ENCODE results near the gene QPCT. TPM values are rescaled to one million over a fixed set of nuclear protein-coding genes. Genes with fewer than 3 reads are reported as not detected.

Gene QPCT
- polyA plus RNA-seq, 1 of the 3 experiments (the other 2 are of a cell fraction) = 0.12 TPM

DNA sequence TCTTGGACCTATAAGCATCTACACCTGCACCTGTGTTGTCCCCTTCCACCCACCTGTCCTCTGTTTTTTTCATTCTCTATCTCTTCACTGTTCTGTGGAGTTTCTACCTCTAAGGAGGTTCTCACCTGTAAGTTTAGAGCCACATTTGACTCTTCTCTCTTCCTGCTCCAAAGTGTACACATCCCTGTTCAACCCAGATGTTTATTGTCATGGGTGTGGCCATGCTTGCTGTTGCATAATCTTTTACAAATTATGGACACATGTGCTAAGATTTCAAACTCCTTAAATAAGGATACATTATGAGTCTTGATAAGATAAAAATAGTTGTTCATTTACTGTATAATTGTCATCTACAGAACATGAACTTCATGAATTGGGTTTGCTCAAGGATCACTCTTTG is 27.6 kb downstream of the QPCT start:
- DNase-seq = no peak
- Histone ChIP-seq H3K79me2 (ENCODE audit: insufficient read depth) (no peaks in the 10 kb centered on the region), H3K4me1 (ENCODE audit: control insufficient read depth in 1 of 2, insufficient read depth in 2 of 2, low read depth in 1 of 2, low read length in 1 of 2) (no peaks in the 10 kb centered on the region), H3K4me3 (ENCODE audit: low read depth in 2 of 2, low read length in 1 of 2) (no peak overlapping the region), H3F3A (replicated peaks; ENCODE audit: insufficient read depth) (no peaks in the 10 kb centered on the region), H2AFZ (ENCODE audit: low read depth) (no peak overlapping the region), H3K4me2 (no peak overlapping the region), H3K36me3 (replicated peaks in 1 of 2; ENCODE audit: control insufficient read depth in 1 of 2, insufficient read depth in 2 of 2, low read length in 1 of 2) (no peaks in the 10 kb centered on the region), H4K20me1 (ENCODE audit: insufficient read depth) (no peaks in the 10 kb centered on the region), H3K9ac (no peak overlapping the region), H3K9me3 (no peaks in the 10 kb centered on the region), H3K9me2 (no peaks in the 10 kb centered on the region), H3K27ac (ENCODE audit: low read depth in 2 of 2, low read length in 1 of 2) (no peak overlapping the region), H3K27me3 (ENCODE audit: insufficient read depth) (no peaks in the 10 kb centered on the region)
- no peak for TF ChIP-seq RAD21 (IDR thresholded peaks at IDR 0.05; ENCODE audit: low read length)
- TF ChIP-seq POLR2AphosphoS5 (IDR thresholded peaks at IDR 0.05; ENCODE audit: low read depth, low read length) = no peak
- no peak for TF ChIP-seq TAF1 (IDR thresholded peaks at IDR 0.05; ENCODE audit: borderline replicate concordance, low read depth, low read length)
- no peak for TF ChIP-seq NFIC (IDR thresholded peaks at IDR 0.05; ENCODE audit: borderline replicate concordance)
- TF ChIP-seq PBX3 (IDR thresholded peaks at IDR 0.05) = no peak
- TF ChIP-seq USF2 (IDR thresholded peaks at IDR 0.05; ENCODE audit: borderline replicate concordance, low read depth, low read length) = no peak
- TF ChIP-seq TEAD4 (IDR thresholded peaks at IDR 0.05; ENCODE audit: borderline replicate concordance, insufficient read depth) = no peak
- no peak for TF ChIP-seq NRF1 (IDR thresholded peaks at IDR 0.05; ENCODE audit: low read depth, low read length)
- POLR2A ChIA-PET = no interaction called here
- CTCF ChIA-PET = no interaction called here

DNA sequence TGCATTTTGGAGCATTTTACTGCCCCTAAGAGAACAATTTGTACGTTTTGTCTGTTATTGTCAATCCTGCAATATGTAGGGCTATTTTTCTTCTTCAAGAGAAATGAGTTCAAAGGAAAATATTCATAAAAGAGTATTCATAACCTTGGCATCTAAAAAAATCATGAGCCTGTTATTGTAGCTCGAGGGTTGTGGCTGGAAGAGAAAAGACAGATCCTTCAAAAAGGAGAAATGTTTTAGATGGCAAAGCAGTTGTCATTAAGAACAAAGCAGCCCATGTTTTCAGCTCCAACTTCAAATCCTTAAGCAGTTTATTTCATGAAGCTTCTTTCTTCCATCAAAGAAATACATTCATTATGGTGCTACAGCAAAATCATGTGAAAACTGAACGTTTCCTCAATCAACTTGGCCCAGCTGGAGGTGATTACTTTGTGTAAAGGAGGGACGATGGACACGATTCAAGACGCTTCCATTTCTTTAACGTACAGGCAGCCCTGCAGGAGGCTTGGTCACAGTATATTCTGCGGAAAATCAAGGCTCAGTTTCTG is 31.4 kb downstream of the QPCT start:
- no peaks in the 10 kb centered on the region for H3K79me2 ChIP-seq (ENCODE audit: insufficient read depth)
- no peak for DNase-seq
- no peaks in the 10 kb centered on the region for H3F3A ChIP-seq (replicated peaks; ENCODE audit: insufficient read depth)
- no peaks in the 10 kb centered on the region for H3K9me3 ChIP-seq
- no peaks in the 10 kb centered on the region for H3K36me3 ChIP-seq (replicated peaks in 1 of 2; ENCODE audit: control insufficient read depth in 1 of 2, insufficient read depth in 2 of 2, low read length in 1 of 2)
- H3K9ac ChIP-seq = no peak overlapping the region
- ChIA-PET CTCF (interaction anchor here (0.6 to 5.9 kb wide), 5 partner anchors 9 to 502 kb away, joined by 3 to 43 read pairs (median 3); no protein-coding TSS in a partner anchor), POLR2A (no interaction called here)
- H3K4me2 ChIP-seq = no peak overlapping the region
- no peaks in the 10 kb centered on the region for H3K4me1 ChIP-seq (ENCODE audit: control insufficient read depth in 1 of 2, insufficient read depth in 2 of 2, low read depth in 1 of 2, low read length in 1 of 2)
- no peak overlapping the region for H3K27ac ChIP-seq (ENCODE audit: low read depth in 2 of 2, low read length in 1 of 2)
- no peak for TF ChIP-seq RAD21 (IDR thresholded peaks at IDR 0.05; ENCODE audit: low read length)
- TF ChIP-seq SMC3 (IDR thresholded peaks at IDR 0.05; ENCODE audit: low read depth, low read length) = no peak
- TF ChIP-seq JUND (IDR thresholded peaks at IDR 0.05) = no peak
- TF ChIP-seq POLR2AphosphoS5 (IDR thresholded peaks at IDR 0.05; ENCODE audit: low read depth, low read length) = no peak
- no peak for TF ChIP-seq TEAD4 (IDR thresholded peaks at IDR 0.05; ENCODE audit: borderline replicate concordance, insufficient read depth)
- TF ChIP-seq NFIC (IDR thresholded peaks at IDR 0.05; ENCODE audit: borderline replicate concordance) = no peak
- no peak for TF ChIP-seq PBX3 (IDR thresholded peaks at IDR 0.05)
- no peak for TF ChIP-seq TAF1 (IDR thresholded peaks at IDR 0.05; ENCODE audit: borderline replicate concordance, low read depth, low read length)
- no peaks in the 10 kb centered on the region for H3K27me3 ChIP-seq (ENCODE audit: insufficient read depth)
- no peak overlapping the region for H3K4me3 ChIP-seq (ENCODE audit: low read depth in 2 of 2, low read length in 1 of 2)
- H3K9me2 ChIP-seq = no peaks in the 10 kb centered on the region
- H2AFZ ChIP-seq (ENCODE audit: low read depth) = peak overlapping the region; percentile 12; the same call in 1 of the 2 replicates
- no peaks in the 10 kb centered on the region for H4K20me1 ChIP-seq (ENCODE audit: insufficient read depth)
- 82% methylated on average over 8 of the region's 8 CpGs for WGBS (ENCODE audit: low lambda C conversion rate)

All from SK-N-SH (cell line).